Activated T-helper 17 cell treated with anti-CD3 and anti-CD28 coated beads, Interleukin-2, amount 50 U/mL, for 72 hours (primary cell): ENCODE results near the gene OPRM1. TPM values are rescaled to one million over a fixed set of nuclear protein-coding genes. Genes with fewer than 3 reads are reported as not detected.
A peak's percentile ranks its signal among the peaks of the same experiment; 100 is the strongest.

Experiments
- ATAC-seq: fragments of 150-1000 bp; cut with Tn5 transposase; replicated peaks from 2 replicates; pipeline ENCODE4 v1.10.0; 2021; ENCODE audit warnings: mild to moderate bottlenecking, moderate library complexity
- H3K27ac Mint-ChIP-seq: one replicate; pipeline ENCODE4 v1.8.0; 2022; ENCODE audit warnings: mixed read lengths
- H3K27me3 Mint-ChIP-seq: one replicate; pipeline ENCODE4 v1.8.0; 2022; ENCODE audit warnings: mixed read lengths
- H3K36me3 Mint-ChIP-seq: one replicate; pipeline ENCODE4 v1.8.0; 2022; ENCODE audit warnings: low read depth, mild to moderate bottlenecking, mixed read lengths
- H3K4me1 Mint-ChIP-seq: one replicate; pipeline ENCODE4 v1.8.0; 2022; ENCODE audit warnings: mixed read lengths
- H3K4me3 Mint-ChIP-seq: one replicate; pipeline ENCODE4 v1.8.0; 2022; ENCODE audit warnings: mild to moderate bottlenecking, mixed read lengths
- H3K9me3 Mint-ChIP-seq: one replicate; pipeline ENCODE4 v1.8.0; 2022; ENCODE audit warnings: mixed read lengths
- total RNA-seq, 2 donors: library from RNA; stranded (reverse); gene quantifications; one replicate each; pipeline ENCODE4 v1.2.3, GENCODE V29; 2022

OPRM1 gene
- total RNA-seq, 2 donors from 2014 or later, result not detected

DNA sequence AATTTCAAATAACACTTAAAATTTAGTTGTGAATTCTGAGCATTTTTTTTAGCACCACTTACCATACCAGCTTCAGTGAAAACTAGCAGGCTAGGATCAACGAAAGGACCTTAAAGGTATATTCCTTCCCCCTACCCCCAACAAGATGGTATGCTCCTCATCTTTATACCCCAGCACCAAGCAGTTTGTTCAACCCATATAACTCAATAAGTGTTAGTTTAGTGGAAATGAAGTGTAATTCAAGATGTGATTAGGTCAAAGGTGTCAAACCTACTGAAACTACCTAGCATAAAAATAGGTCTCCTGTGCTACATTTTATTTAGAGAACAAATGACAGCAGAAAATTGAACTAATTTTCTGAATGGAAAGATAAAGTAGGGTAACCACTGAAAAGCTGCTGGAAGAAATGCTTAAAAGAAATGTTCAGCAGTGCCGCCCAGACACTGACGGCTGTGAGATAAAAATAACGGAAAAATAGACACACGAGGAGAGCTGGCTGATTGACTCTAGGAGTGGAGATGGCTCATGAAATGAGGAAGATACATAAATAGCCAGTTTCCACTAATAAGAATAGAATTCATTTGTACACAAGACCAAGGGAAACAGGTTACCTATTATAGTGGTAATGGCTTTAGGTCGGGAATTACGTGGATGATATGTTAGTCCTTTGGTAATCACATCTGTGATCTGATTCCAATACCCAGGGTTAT is 222.8 kb downstream of the OPRM1 start:
- H3K9me3 Mint-ChIP-seq, result no peaks in the 10 kb centered on the region
- no peaks in the 10 kb centered on the region for H3K36me3 Mint-ChIP-seq
- no peaks in the 10 kb centered on the region for H3K27me3 Mint-ChIP-seq
- H3K27ac Mint-ChIP-seq, result no peak overlapping the region
- no peak overlapping the region for H3K4me3 Mint-ChIP-seq
- peaks cover 12% of the 10 kb centered on the region for H3K4me1 Mint-ChIP-seq
- no peak for ATAC-seq

DNA sequence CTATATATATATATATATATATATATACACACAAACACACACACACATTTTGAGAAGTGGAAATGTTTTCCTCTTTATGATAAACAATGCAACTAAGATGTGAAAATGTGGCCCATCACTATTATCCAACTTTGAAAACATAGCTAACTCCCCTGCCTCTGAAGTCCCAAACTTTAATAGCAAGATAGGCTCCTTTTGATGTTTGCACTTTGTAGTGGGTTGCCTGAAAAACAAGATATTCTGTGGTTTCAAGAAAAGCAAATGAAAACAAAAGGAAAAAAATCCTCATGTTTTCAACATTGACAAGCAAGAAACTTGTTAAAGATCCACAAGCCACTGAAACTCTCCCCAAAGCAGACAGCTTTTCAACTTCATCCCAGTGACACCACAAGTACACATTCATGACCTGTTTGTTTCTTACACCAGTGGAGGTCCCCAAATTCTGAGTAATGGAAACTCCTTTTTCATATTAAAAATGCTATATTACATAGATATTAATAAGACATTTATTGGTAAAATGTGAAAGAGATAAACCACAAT is 227.6 kb downstream of the OPRM1 start:
- Mint-ChIP-seq H3K4me1 (peaks cover 8% of the 10 kb centered on the region), H3K27me3 (no peaks in the 10 kb centered on the region), H3K27ac (no peak overlapping the region), H3K9me3 (no peaks in the 10 kb centered on the region), H3K4me3 (no peak overlapping the region), H3K36me3 (no peaks in the 10 kb centered on the region)
- ATAC-seq, result peak; percentile 90

DNA sequence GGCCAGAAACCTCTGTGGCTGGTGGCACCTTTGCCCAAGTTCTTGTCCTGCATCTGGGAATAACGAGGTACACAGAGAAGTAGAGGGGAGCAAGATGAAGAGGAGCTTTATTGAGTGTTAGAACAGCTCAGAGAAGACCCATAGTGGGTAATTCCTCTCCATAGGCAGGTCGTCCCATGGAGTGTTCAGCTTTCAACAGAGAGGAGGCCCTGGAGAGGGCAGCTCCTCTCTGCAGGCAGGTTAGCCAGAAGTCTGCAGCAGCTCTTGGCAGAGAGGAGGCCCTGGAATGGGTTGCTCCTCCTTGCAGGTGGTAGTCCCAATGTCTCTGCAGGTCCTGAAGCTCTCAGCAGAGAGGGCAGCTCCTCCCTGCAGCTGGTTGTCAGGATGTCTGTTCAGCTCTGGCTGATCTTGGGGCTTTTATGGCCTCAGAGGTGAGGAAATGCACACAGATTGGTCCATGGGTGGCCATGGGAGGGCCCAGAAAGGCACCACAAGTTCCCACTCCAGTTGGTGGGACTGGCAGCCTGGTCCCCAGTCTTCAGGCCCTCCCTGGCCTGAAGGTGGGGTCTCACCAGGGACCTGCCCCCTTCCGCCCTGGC is 228.6 kb downstream of the OPRM1 start:
- ATAC-seq, result no peak
- no peak overlapping the region for H3K27ac Mint-ChIP-seq
- peaks cover 8% of the 10 kb centered on the region for H3K4me1 Mint-ChIP-seq
- no peaks in the 10 kb centered on the region for H3K27me3 Mint-ChIP-seq
- H3K4me3 Mint-ChIP-seq, result no peak overlapping the region
- no peaks in the 10 kb centered on the region for H3K9me3 Mint-ChIP-seq
- H3K36me3 Mint-ChIP-seq, result no peaks in the 10 kb centered on the region

DNA sequence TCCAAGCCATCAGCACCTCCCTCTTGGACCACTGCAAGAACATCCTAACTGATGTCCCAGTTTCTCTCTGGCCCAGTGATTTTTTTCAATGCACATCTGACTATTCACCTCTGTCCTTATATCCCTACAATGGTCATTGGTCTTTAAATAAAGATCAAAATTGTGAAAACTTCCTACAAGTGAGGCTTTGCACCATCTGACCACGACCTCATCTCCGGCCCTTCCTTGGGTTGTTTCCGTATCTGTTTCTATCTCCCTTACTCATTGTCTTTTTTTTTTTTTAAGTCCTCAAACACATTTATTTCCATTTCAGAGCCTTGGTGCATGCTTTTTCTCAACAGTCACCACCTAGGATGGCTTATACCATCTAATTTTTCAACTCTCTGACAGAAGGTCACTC is 229.4 kb downstream of the OPRM1 start:
- H3K4me3 Mint-ChIP-seq, result no peak overlapping the region
- H3K36me3 Mint-ChIP-seq, result no peaks in the 10 kb centered on the region

DNA sequence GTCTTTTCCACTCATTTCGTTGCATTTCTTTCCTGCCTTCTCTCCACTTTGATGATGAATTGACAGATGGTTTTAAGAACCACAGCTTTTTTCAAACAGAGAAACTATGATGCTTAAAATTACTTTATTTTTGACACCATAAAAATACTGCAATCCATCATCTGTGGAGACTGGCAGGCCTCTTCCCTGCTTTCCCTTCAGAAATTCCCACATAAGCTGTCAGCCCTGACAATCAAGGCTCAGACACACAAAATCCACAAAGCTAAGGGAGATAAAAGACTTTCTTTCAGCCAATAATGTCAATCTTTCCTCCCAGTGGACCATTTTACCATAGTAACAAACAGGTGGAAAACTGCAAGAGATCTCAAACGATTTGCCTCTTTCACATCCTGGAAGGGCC is 235.1 kb downstream of the OPRM1 start:
- H3K9me3 Mint-ChIP-seq, result no peaks in the 10 kb centered on the region
- H3K27ac Mint-ChIP-seq, result no peak overlapping the region
- no peaks in the 10 kb centered on the region for H3K27me3 Mint-ChIP-seq
- H3K4me1 Mint-ChIP-seq, result peaks cover 15% of the 10 kb centered on the region
- no peak overlapping the region for H3K4me3 Mint-ChIP-seq
- no peak for ATAC-seq
- no peaks in the 10 kb centered on the region for H3K36me3 Mint-ChIP-seq

More for the DNA sequence above, 229.4 kb downstream of the OPRM1 start:
- no peak for ATAC-seq
- Mint-ChIP-seq H3K27ac (no peak overlapping the region), H3K27me3 (no peaks in the 10 kb centered on the region), H3K4me1 (peaks cover 8% of the 10 kb centered on the region), H3K9me3 (no peaks in the 10 kb centered on the region)

DNA sequence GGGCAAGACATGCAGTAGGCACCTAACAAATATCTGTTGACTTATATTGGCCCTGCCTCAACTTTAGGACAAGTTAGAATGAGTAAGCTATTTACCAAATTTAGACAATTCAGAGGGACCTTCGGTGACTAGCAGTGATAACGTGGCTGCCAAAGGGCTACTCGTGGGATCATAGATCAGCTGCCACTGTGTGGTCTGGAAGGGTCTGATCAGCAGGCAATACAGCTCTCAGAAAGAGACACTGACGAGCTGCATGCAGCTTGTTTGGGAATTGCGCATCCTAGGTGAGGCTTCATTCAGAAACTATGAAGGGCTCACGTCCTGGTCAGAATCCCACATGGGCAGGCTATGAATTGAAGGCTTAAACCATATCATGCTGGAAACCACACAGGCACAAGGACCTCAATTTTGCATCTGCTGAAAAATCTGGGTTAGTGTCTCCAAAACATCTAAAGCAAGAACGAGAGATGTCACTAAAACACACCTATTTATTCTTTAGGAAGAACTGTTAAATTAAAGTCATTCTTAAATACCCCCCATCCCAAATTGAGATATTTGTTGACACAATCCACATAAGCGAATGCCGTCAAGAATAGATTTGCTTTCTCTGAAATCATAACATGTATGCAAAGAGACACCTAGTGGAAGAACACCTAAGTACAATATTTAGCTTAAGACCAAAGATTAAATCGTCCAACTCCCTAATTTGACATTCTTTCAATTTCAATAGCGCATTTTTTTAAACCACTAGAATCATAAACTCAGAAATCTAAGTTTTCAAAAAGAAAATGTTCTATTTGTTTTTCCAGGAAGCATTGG is 238.0 kb downstream of the OPRM1 start:
- H3K4me1 Mint-ChIP-seq, result peaks cover 15% of the 10 kb centered on the region
- peak; percentile 69 for ATAC-seq
- H3K27ac Mint-ChIP-seq, result peak overlapping the region; percentile 77
- H3K27me3 Mint-ChIP-seq, result no peaks in the 10 kb centered on the region
- H3K9me3 Mint-ChIP-seq, result no peaks in the 10 kb centered on the region
- H3K36me3 Mint-ChIP-seq, result no peaks in the 10 kb centered on the region
- H3K4me3 Mint-ChIP-seq, result peak overlapping the region; percentile 77

DNA sequence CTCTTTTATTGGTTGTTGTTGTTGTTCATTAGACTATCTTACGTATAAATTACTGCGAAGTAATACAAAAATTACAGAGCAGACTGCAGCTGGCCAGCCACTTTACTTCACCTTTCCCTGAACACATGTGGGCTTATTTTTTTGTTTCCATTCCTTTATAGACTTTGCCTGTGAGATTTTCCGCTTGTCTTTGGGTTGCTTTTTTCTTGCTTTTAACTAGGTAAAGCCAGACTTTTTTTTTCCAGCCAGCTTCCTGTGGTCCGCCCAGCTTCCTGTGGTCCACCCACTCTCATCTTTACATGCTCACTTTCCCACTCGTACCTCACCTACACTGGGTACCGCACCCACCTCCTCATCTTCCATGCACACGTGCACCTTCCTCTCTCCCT is 238.6 kb downstream of the OPRM1 start:
- Mint-ChIP-seq H3K4me3 (peak overlapping the region; percentile 77), H3K4me1 (peaks cover 15% of the 10 kb centered on the region), H3K27me3 (no peaks in the 10 kb centered on the region), H3K36me3 (no peaks in the 10 kb centered on the region), H3K9me3 (no peaks in the 10 kb centered on the region), H3K27ac (peak overlapping the region; percentile 77)
- ATAC-seq, result peak; percentile 62

DNA sequence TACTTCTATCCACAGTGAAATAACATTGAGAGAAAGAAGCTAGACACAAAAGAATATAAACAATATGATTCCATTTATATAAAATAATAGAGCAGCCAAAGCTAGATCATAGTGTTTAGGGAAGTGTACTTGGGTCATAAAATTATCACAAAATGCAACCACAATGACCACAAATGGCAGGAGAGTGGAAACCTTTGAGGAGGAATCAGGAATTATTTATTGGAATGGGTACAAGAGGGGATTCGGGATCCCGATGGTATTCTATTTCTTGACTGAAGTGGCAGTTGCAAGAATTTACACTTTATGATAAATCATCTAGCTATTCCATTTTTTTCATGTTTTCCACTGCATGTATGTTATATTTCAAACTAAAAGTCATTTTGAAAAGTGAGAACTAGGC is 241.5 kb downstream of the OPRM1 start:
- Mint-ChIP-seq H3K4me1 (peaks cover 15% of the 10 kb centered on the region), H3K9me3 (no peaks in the 10 kb centered on the region), H3K36me3 (no peaks in the 10 kb centered on the region), H3K27ac (no peak overlapping the region), H3K4me3 (no peak overlapping the region), H3K27me3 (no peaks in the 10 kb centered on the region)
- ATAC-seq, result no peak

DNA sequence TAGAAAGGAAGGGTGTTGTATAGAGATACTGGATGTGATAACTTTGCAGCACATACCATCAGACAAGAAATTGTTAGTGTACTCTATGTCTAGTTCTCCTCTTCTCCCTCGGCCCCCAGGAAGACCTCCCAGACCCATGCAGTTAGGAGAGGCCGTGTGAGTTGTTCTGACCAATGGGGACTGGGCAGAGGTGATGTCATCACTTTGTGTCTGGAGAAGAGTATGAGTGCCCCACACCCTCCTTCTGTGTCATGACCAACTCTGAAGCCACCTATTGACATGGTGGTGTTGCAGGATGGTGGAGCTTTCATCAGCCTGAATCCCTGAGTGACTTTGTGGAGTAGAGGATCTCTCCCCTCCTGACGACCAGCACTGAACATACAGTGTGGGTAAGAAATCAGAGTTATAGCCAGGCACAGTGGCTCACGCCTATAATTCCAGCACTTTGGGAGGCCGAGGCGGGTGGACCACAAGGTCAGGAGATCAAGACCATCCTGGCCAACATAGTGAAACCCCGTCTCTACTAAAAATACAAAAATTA is 245.3 kb downstream of the OPRM1 start:
- Mint-ChIP-seq H3K9me3 (no peaks in the 10 kb centered on the region), H3K27me3 (no peaks in the 10 kb centered on the region), H3K4me3 (no peak overlapping the region), H3K4me1 (no peaks in the 10 kb centered on the region), H3K27ac (no peak overlapping the region), H3K36me3 (no peaks in the 10 kb centered on the region)
- ATAC-seq, result no peak

DNA sequence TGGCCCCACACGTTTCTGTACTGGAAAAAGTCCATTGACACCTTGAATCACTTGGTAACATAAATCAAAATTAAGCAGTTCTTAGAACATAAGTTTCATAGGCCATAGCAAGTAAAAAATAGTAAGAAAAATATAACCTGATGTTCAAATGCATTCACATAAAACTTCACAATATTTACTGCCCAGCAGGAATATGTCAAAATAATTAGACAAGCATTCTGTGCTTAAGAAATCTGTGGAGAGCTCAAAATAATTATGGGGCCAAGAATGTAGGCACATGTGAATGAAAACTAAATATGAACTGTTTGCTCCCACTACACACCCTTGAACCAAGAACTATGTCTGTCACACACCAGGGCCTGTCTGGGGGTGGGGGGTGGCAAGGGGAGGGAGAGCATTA is 246.8 kb downstream of the OPRM1 start:
- ATAC-seq, result no peak
- H3K4me3 Mint-ChIP-seq, result no peak overlapping the region
- H3K27me3 Mint-ChIP-seq, result no peaks in the 10 kb centered on the region
- H3K4me1 Mint-ChIP-seq, result no peaks in the 10 kb centered on the region
- no peak overlapping the region for H3K27ac Mint-ChIP-seq
- no peaks in the 10 kb centered on the region for H3K36me3 Mint-ChIP-seq
- no peaks in the 10 kb centered on the region for H3K9me3 Mint-ChIP-seq

DNA sequence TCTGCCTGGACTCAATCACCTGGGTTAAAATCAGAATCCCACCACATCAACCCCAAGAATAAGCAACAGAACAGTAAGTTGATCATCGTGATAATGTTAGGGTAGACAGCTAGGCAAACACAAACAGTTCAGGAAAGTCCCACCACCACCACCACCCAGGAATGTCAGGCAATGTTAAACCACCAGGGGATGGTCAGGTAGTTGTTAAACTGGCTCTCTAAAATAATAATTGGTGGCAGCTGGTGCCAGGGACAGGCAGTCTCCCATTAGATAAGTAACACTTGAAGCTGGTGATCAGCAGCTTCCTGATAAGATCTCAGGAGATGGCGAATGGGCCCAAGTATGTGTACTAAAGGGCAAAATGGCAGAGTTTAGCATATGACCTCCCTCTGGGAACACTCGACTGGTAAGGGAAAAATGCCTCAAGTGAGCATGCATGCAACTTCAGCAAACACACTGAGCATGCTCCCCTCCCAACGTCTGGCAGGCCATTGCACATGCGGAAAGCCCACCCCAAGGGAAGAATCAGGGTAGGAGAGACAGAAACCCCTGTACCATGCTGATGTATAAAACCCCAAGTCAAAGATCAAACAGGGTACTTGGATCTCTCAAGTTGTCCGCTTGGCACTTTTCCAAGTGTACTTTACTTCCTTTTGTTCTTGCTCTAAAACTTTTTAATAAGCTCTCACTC is 250.9 kb downstream of the OPRM1 start:
- no peaks in the 10 kb centered on the region for H3K9me3 Mint-ChIP-seq

DNA sequence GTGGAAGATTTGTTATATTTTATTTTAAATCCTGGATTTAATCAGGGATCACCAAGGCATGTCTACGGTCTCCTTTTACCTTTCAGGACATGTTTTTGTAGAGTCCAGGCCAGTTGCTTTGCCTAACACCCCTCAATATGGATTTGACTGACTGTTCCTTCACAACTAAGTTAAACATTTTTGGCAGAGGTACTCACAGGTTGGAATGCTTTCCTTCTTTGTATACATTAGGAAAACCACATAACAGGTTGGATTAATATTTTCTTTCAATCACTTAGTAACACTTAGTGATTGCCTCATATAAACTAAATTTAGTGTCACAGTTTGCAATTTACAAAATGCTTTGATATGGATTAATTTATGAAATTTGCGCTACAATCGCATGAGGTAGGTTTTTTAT is 253.0 kb downstream of the OPRM1 start:
- no peak overlapping the region for H3K27ac Mint-ChIP-seq
- ATAC-seq, result no peak
- no peaks in the 10 kb centered on the region for H3K4me1 Mint-ChIP-seq
- no peaks in the 10 kb centered on the region for H3K9me3 Mint-ChIP-seq
- H3K27me3 Mint-ChIP-seq, result no peaks in the 10 kb centered on the region
- H3K4me3 Mint-ChIP-seq, result no peak overlapping the region
- no peaks in the 10 kb centered on the region for H3K36me3 Mint-ChIP-seq

More for the DNA sequence above, 250.9 kb downstream of the OPRM1 start:
- Mint-ChIP-seq H3K4me3 (no peak overlapping the region), H3K4me1 (no peaks in the 10 kb centered on the region), H3K27ac (no peak overlapping the region), H3K27me3 (no peaks in the 10 kb centered on the region), H3K36me3 (no peaks in the 10 kb centered on the region)
- ATAC-seq, result no peak

DNA sequence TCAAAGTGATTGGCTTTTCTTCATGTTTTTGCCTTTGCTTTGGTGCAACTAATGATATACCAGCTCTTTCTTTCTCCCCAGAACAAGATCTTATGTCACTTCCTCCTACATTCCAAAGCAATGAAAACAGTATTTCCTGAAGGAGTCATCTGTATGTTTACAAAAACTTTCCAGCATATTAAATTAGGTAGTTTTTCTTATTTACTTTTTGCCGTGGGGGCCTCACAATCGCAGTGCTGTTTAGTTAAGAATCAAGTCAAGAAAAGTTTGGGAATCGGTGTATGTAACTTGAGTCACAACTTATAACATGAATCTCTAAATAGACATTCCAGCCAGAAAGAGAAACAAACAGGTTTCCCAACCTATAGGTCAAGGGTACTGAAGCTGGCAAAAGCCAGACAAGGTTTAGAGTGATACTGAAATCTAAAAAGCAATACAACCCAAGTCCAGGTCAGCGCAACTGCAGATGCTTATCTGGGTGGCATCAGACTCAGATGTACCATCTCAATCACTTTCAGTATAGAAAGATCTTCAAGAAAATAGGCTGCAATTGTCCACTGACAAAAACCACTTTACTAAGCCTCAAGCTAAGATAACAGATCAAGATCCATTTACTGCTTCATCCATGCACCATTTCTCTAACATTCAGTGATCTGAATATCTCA is 253.9 kb downstream of the OPRM1 start:
- no peak for ATAC-seq
- Mint-ChIP-seq H3K4me1 (no peaks in the 10 kb centered on the region), H3K27me3 (no peaks in the 10 kb centered on the region), H3K27ac (no peak overlapping the region), H3K9me3 (no peaks in the 10 kb centered on the region), H3K36me3 (no peaks in the 10 kb centered on the region), H3K4me3 (no peak overlapping the region)

DNA sequence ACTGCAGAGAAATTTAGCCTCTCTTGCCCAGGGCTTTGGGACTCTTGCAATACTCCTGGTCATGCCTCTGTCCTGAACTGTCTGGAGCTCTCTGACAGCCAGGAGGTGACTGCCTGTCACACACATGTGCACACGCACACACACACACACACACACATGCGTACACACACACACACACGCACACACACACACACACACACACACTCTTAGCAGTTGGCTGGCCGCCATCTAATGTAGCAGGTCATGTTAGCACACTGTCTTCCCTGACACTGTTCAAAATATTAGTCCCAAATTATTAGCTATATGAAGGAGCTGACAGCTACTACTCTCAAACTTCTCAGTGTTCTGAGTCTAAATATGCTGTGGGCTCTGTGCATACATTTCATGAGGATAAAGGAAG is 256.7 kb downstream of the OPRM1 start:
- no peak overlapping the region for H3K27ac Mint-ChIP-seq

More for the DNA sequence above, 256.7 kb downstream of the OPRM1 start:
- H3K4me3 Mint-ChIP-seq, result no peak overlapping the region
- no peaks in the 10 kb centered on the region for H3K27me3 Mint-ChIP-seq
- peaks cover 4% of the 10 kb centered on the region for H3K4me1 Mint-ChIP-seq
- no peaks in the 10 kb centered on the region for H3K9me3 Mint-ChIP-seq
- no peak for ATAC-seq
- no peaks in the 10 kb centered on the region for H3K36me3 Mint-ChIP-seq
